ENCODE data around the gene ZNF221. TPM values are rescaled to one million over a fixed set of nuclear protein-coding genes. Genes with fewer than 3 reads are reported as not detected.
A peak's percentile ranks its signal among the peaks of the same experiment; 100 is the strongest.

The ZNF221 gene
- polyA plus RNA-seq, 2 of the 4 experiments (the other 2 are of a cell fraction): 1.6 TPM

- TF ChIP-seq CHD4 (IDR thresholded peaks at IDR 0.05; ENCODE audit: borderline replicate concordance) (no peak), FOXS1 (CRISPR knock-in tag; IDR thresholded peaks at IDR 0.05) (no peak), POLR2A (IDR thresholded peaks at IDR 0.05; ENCODE audit: low read length) (peak; percentile 49), ZFP36 (IDR thresholded peaks at IDR 0.05; ENCODE audit: borderline replicate concordance, partially characterized antibody) (no peak), TFCP2L1 (CRISPR knock-in tag; IDR thresholded peaks at IDR 0.05) (no peak), HEYL (CRISPR knock-in tag; IDR thresholded peaks at IDR 0.05) (no peak), PBX3 (IDR thresholded peaks at IDR 0.05) (no peak), NPAS2 (CRISPR knock-in tag; IDR thresholded peaks at IDR 0.05; ENCODE audit: borderline replicate concordance) (no peak), RAD21 (conservative IDR thresholded peaks at IDR 0.05 in 1 of 2, IDR thresholded peaks at IDR 0.05 in 1 of 2) (no peak)
Observed at GRCh38 chr19:44002566-44003460, 51.8 kb downstream of the ZNF221 start, which contains the start of gene ZNF230 (continued).

DNA sequence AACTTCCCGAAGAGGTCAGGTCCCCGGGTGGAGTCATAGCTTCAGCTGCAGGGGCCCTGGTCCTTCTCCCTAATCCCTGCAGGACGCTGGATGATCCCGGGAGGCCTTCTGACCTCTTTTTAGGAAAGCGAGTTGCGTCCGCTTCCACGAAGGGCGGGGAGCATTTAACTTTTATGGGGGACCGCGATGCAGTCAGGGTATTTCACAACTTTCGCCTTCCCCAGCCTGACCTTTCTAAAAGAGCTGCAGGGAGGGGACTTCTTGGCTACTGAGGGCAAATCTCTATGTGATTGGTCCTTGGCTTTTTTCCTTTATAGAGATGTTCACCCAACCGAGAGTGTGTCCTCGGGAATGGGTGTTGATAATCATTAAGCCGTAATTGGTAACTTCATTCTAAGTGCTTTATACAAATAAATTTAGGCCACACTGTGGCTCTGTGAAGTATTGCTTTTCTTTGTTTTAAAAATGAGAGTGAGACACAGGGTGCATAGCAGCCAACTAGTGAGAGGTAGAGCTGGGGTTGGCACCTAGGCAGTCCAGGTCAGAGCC, 52.5 kb downstream of the ZNF221 start:
- FAIRE-seq: no peak
- Histone ChIP-seq H3K27ac (peak overlapping the region; percentile 74 to 83), H3K9me3 (peaks cover 54% of the 10 kb centered on the region), H3K4me3 (peak overlapping the region; percentile 66), H3K4me1 (no peaks in the 10 kb centered on the region), H3K4me2 (peak overlapping the region; percentile 88)
- peak in 1 of 2 experiments; percentile 37 for DNase-seq (ENCODE audit: low read depth in 1 of 2, low spot score in 1 of 2)
- ChIA-PET CTCF (interaction anchor here (0.5 kb wide), 1 partner anchor 31 kb away, joined by 3 read pairs; no protein-coding TSS in a partner anchor), POLR2A (interaction anchor here (0.5 kb wide), 1 partner anchor 1000 kb away, joined by 10 read pairs; no protein-coding TSS in a partner anchor)
- 11% methylated on average over 15 of the region's 15 CpGs for WGBS (ENCODE audit: missing lambda C conversion rate)
- ATAC-seq: peak; percentile 51 to 53; a peak in 5 of 6 replicates
- TF ChIP-seq HOXB13 (CRISPR knock-in tag; IDR thresholded peaks at IDR 0.05; ENCODE audit: low read depth) (no peak), ZSCAN20 (CRISPR knock-in tag; IDR thresholded peaks at IDR 0.05) (no peak), EHMT2 (IDR thresholded peaks at IDR 0.05; ENCODE audit: low read depth) (no peak), BCL3 (IDR thresholded peaks at IDR 0.05) (no peak), REST (IDR thresholded peaks at IDR 0.05) (no peak), BHLHE40 (IDR thresholded peaks at IDR 0.05; ENCODE audit: low read depth, low read length) (no peak), NPAS2 (CRISPR knock-in tag; IDR thresholded peaks at IDR 0.05; ENCODE audit: borderline replicate concordance) (no peak)

- FAIRE-seq: no peak
- POLR2A ChIA-PET: no interaction called here
Observed at GRCh38 chr19:44005973-44006372, 54.9 kb downstream of the ZNF221 start.

More at GRCh38 chr19:44005973-44006372, 54.9 kb downstream of the ZNF221 start:
- Histone ChIP-seq H3K9me3 (peaks cover 59% of the 10 kb centered on the region), H3K4me3 (no peak overlapping the region), H3K4me1 (no peaks in the 10 kb centered on the region), H3K27ac (no peak overlapping the region), H3K4me2 (no peak overlapping the region)
- CTCF ChIA-PET: no interaction called here
- no peak for TF ChIP-seq CTCF (IDR thresholded peaks at IDR 0.05)
- TF ChIP-seq EHMT2 (IDR thresholded peaks at IDR 0.05; ENCODE audit: low read depth): no peak
- no peak for TF ChIP-seq POLR2A (IDR thresholded peaks at IDR 0.05; ENCODE audit: low read length)
- TF ChIP-seq, protein P1, sequence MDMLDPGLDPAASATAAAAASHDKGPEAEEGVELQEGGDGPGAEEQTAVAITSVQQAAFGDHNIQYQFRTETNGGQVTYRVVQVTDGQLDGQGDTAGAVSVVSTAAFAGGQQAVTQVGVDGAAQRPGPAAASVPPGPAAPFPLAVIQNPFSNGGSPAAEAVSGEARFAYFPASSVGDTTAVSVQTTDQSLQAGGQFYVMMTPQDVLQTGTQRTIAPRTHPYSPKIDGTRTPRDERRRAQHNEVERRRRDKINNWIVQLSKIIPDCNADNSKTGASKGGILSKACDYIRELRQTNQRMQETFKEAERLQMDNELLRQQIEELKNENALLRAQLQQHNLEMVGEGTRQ (IDR thresholded peaks at IDR 0.05): no peak
- TF ChIP-seq, protein P2, sequence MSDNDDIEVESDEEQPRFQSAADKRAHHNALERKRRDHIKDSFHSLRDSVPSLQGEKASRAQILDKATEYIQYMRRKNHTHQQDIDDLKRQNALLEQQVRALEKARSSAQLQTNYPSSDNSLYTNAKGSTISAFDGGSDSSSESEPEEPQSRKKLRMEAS (IDR thresholded peaks at IDR 0.05): no peak
- no peak for TF ChIP-seq ZFP36 (IDR thresholded peaks at IDR 0.05; ENCODE audit: borderline replicate concordance, partially characterized antibody)
- no peak for TF ChIP-seq JUN (IDR thresholded peaks at IDR 0.05)
- no peak for TF ChIP-seq CHD2 (IDR thresholded peaks at IDR 0.05; ENCODE audit: low read length, partially characterized antibody)
- no peak for TF ChIP-seq ZSCAN20 (CRISPR knock-in tag; IDR thresholded peaks at IDR 0.05)
- no peak for TF ChIP-seq RAD21 (conservative IDR thresholded peaks at IDR 0.05 in 1 of 2, IDR thresholded peaks at IDR 0.05 in 1 of 2)
- 92% methylated on average over 1 of the region's 1 CpG for WGBS (ENCODE audit: missing lambda C conversion rate)
- ATAC-seq (no peak), DNase-seq (ENCODE audit: low read depth in 1 of 2, low spot score in 1 of 2) (no peak)

Data from A549 (cell line).